ENCODE data around the gene CCDC188.

CCDC188 gene

GRCh38 chr22:20184501-20185165 is 33.8 kb upstream of the CCDC188 start:
- no peak for DNase-seq (ENCODE audit: low spot score)

- DNase-seq (ENCODE audit: low spot score), result no peak
These were observed 33.0 kb upstream of the CCDC188 start for GRCh38 chr22:20183823-20184222.

- DNase-seq (ENCODE audit: low spot score), result no peak
These were observed 32.2 kb upstream of the CCDC188 start for GRCh38 chr22:20183101-20183500.

GRCh38 chr22:20182365-20182764 is 31.5 kb upstream of the CCDC188 start:
- DNase-seq (ENCODE audit: low spot score), result no peak

GRCh38 chr22:20181884-20182236 is 31.0 kb upstream of the CCDC188 start:
- no peak for DNase-seq (ENCODE audit: low spot score)

- DNase-seq (ENCODE audit: low spot score), result no peak
These were observed 30.5 kb upstream of the CCDC188 start for GRCh38 chr22:20181194-20181883.

- no peak for DNase-seq (ENCODE audit: low spot score)
These were observed 29.8 kb upstream of the CCDC188 start for GRCh38 chr22:20180640-20181039.

GRCh38 chr22:20180245-20180630 is 29.4 kb upstream of the CCDC188 start:
- DNase-seq (ENCODE audit: low spot score), result no peak

- no peak for DNase-seq (ENCODE audit: low spot score)
These were observed 28.8 kb upstream of the CCDC188 start for GRCh38 chr22:20179455-20180244.

GRCh38 chr22:20178915-20179227 is 28.0 kb upstream of the CCDC188 start:
- DNase-seq (ENCODE audit: low spot score), result no peak

- no peak for DNase-seq (ENCODE audit: low spot score)
These were observed 27.4 kb upstream of the CCDC188 start for GRCh38 chr22:20178075-20178914.

- DNase-seq (ENCODE audit: low spot score), result no peak
These were observed 26.5 kb upstream of the CCDC188 start for GRCh38 chr22:20177217-20177911.

GRCh38 chr22:20176421-20177085 is 25.7 kb upstream of the CCDC188 start:
- DNase-seq (ENCODE audit: low spot score), result no peak

- DNase-seq (ENCODE audit: low spot score), result no peak
These were observed 24.7 kb upstream of the CCDC188 start for GRCh38 chr22:20175597-20175900.

GRCh38 chr22:20174785-20175596 is 24.1 kb upstream of the CCDC188 start:
- peak; percentile 64 for DNase-seq (ENCODE audit: low spot score)

GRCh38 chr22:20173772-20174171 is 22.9 kb upstream of the CCDC188 start:
- DNase-seq (ENCODE audit: low spot score), result peak; percentile 52

GRCh38 chr22:20173246-20173645 is 22.4 kb upstream of the CCDC188 start:
- DNase-seq (ENCODE audit: low spot score), result peak; percentile 52

GRCh38 chr22:20172141-20172613 is 21.3 kb upstream of the CCDC188 start:
- no peak for DNase-seq (ENCODE audit: low spot score)

- DNase-seq (ENCODE audit: low spot score), result no peak
These were observed 20.7 kb upstream of the CCDC188 start for GRCh38 chr22:20171288-20172140.
